ENCODE data around the gene FBXO3.

- TF ChIP-seq CTCF (IDR thresholded peaks at IDR 0.05) = no peak
- no peak for TF ChIP-seq EZH2phosphoT487 (IDR thresholded peaks at IDR 0.05)
Observed at GRCh38 chr11:33735271-33736147, 38.8 kb downstream of the FBXO3 start.
